A673 (cell line): ENCODE results near the gene PRORP.

Experiments
- EZH2 ChIP-seq: fragments of 200-600 bp; sonication (generic); IDR thresholded peaks from 2 replicates; pipeline ENCODE4 v1.6.1; 2017; ENCODE audit warnings: borderline replicate concordance, low read depth, mild to moderate bottlenecking, mixed read lengths, antibody characterized with exemption, low read length; ENCODE audit not compliant: poor library complexity, severe bottlenecking
- TF ChIP-seq, protein P1 (sequence below): fragments of 300-800, 200-600 bp; sonication (generic); conservative IDR thresholded peaks from 2 replicates; pipeline ENCODE4 v1.5.1; 2017; ENCODE audit warnings: low read depth, mild to moderate bottlenecking, antibody characterized with exemption, low read length, moderate library complexity, mixed read lengths

DNA sequence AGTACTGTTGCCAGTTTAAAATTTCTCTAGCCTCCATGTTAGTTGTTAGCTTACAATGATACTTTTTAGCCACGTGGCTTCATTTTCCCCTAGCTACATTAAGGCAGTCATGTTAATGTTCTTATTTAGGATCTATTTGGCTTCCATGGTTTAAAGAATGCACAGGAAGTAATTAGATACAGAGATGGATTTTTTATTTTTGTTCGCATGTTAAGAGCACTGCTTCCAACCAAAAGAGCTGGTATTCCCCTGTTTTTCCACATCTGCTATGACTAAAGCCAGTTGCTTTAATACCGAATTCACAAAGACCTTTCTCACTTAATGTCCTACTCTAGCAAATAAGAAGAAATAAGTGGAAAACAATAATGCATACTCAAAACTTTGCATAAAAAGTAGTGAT, 45.1 kb downstream of the PRORP start:
- TF ChIP-seq, protein P1, sequence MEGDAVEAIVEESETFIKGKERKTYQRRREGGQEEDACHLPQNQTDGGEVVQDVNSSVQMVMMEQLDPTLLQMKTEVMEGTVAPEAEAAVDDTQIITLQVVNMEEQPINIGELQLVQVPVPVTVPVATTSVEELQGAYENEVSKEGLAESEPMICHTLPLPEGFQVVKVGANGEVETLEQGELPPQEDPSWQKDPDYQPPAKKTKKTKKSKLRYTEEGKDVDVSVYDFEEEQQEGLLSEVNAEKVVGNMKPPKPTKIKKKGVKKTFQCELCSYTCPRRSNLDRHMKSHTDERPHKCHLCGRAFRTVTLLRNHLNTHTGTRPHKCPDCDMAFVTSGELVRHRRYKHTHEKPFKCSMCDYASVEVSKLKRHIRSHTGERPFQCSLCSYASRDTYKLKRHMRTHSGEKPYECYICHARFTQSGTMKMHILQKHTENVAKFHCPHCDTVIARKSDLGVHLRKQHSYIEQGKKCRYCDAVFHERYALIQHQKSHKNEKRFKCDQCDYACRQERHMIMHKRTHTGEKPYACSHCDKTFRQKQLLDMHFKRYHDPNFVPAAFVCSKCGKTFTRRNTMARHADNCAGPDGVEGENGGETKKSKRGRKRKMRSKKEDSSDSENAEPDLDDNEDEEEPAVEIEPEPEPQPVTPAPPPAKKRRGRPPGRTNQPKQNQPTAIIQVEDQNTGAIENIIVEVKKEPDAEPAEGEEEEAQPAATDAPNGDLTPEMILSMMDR, result no peak
- no peak for TF ChIP-seq EZH2
